ENCODE measurements around the gene DUSP10.

DNA sequence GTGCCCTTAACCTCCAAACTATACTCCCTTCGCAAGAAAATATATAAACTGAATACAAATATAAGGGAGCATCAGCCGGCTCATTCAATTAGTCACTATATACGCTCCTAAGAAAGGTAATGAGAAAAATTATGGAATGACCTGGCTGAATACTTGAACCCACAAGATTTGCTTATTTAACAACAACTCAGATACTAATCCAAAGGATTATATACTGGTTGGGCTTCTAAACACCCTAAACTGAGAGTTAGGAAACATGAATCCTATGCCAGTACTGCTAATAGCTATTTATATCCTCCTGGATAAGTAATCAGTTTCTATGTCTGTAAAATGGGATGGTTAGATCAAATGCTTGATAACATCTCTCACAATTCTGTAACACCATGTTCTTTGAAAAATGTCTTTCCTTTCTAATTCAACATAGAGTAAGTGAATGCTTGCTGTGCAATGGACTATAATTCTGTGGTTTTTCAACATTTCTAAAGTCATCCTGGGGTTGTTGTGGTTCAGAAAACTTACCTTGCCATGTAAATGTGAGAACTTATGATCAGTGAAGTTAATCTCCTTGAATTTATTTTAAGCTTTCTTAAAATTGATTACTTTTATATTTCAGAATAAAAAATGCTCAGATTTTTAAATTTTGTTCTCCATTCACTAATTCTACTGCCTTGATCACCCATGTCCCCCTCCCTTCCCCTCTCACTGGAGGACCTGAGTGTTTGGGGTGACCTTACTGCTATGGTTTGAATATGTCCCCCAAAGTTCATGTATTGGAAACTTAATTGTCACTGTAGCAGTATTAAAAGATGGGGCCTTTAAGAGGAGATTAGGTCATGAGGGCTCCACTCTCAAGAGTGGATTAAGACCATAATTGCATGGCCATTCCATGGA lies 14.5 kb downstream of the DUSP10 start:
- TF ChIP-seq STAG1 (CRISPR knock-in tag; IDR thresholded peaks at IDR 0.05) (no peak), REPIN1 (CRISPR knock-in tag; IDR thresholded peaks at IDR 0.05; ENCODE audit: borderline replicate concordance, low read depth) (no peak), TCF12 (IDR thresholded peaks at IDR 0.05) (no peak), TCF12 (CRISPR knock-in tag; IDR thresholded peaks at IDR 0.05) (no peak), MAZ (IDR thresholded peaks at IDR 0.05; ENCODE audit: borderline replicate concordance, low read depth, low read length) (no peak), MAZ (CRISPR knock-in tag; IDR thresholded peaks at IDR 0.05; ENCODE audit: low read depth) (no peak), ZNF446 (CRISPR knock-in tag; IDR thresholded peaks at IDR 0.05) (no peak), HDAC6 (IDR thresholded peaks at IDR 0.05; ENCODE audit: low read depth, low read length) (no peak), USF2 (IDR thresholded peaks at IDR 0.05; ENCODE audit: low read depth, low read length) (no peak), USF2 (CRISPR knock-in tag; IDR thresholded peaks at IDR 0.05; ENCODE audit: borderline replicate concordance) (no peak), HIC2 (CRISPR knock-in tag; IDR thresholded peaks at IDR 0.05; ENCODE audit: low read depth) (no peak), HNF1B (CRISPR knock-in tag; IDR thresholded peaks at IDR 0.05) (no peak)
